Amygdala (tissue), 56 donors: ENCODE results near the gene SNX14.

ENCODE experiments used
- DNase-seq, 56 donors: peaks; one replicate each; lab custom pipeline; 2025; lab: John Stamatoyannopoulos, UW

The SNX14 gene

GRCh38 chr6:85470023-85470410 is 123.6 kb downstream of the SNX14 start:
- no peak for DNase-seq

DNA sequence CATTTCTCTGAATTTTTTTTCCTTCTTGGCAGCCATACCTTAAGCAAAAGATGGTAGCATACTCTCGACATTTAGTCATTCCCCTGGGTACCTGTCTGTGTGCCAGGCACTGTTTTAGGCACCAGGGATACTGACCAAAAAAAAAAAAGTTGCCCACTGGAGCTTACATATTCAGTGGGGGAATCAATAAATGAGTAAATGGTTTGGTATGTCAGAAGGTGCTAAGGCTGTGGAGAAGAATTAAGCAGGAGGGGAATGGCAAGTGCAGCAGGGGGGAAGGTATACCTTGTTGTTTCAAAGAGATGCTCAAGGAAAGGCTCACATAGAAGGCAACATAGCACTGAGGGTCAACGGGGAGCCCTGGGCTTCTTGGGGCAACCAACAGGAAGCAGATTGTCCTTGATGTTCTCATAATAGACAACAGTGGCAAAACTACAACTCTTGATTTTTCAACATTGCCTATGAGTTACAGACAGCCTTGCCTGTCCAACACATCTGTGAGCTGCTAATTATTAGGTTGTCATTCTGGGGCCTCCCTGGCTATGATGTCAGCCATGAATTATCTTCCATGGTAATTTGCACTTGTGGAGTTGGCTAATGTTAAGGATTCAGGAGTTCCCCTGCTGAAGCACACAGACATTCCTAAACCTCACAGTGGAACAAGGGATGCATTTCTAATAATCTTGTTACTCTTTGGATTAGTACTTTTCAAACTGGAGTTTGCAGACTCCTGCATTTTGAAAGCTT is 124.2 kb downstream of the SNX14 start:
- no peak for DNase-seq

DNA sequence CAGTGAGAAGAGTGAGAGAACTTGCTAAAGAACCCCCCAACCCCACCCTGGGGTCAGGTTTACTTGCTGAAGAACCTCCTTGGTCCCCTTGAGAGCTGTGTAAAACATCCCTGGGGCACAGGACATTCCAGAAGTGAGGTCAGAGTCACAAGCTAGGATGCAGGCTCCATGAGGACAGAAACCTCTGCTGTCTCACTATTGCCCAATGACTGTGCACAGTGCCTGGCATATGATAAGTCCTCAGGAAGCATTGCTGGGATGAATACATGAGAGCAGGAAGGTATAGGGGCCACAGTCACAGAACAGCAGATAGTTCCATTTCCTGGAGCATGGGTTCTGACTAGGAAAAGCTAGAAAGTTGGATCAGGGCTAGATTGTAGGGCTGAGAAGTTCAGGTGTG is 125.3 kb downstream of the SNX14 start:
- DNase-seq: no peak

DNA sequence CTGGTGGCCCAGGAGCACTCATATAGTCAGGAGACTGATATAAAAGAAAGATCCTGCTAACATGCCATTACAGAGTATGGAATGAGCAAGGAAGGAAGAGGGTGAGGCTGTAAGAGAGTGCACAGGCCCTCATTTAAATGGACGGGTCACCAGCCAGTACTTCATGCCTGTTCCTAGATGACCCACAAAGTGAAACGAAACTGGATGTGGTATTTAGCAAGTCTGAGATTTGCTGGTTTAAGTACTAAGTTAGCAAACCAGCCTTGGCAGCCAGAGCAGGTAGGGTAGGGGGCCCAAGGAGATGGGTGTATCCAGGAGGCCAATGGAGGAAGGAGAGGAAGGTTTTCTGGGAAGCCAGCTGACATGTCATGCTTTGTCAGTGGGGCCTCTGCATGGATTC is 127.9 kb downstream of the SNX14 start:
- DNase-seq: no peak

GRCh38 chr6:85464722-85465150 is 128.9 kb downstream of the SNX14 start:
- no peak for DNase-seq

DNA sequence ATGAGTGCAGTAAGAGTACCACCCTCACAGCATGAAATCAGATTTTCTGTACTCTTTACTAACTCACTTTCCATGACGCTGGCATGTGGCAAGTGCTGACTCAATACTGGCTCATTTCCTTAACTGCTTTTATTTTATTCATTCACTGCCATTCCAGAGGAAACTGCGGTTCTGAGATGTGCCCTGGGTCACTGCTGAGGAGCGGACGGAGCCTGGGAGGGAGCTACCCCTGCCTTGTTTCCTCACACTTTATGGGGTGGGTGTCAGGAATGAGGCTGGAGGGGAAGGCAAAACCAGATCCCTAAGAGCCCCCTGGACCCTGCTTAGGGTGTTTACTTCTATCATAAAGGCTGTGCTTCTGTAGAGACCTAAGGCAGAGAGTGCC is 129.4 kb downstream of the SNX14 start:
- DNase-seq: peak in 1 of 56 donors; percentile 10

GRCh38 chr6:85463621-85464259 is 129.9 kb downstream of the SNX14 start:
- no peak for DNase-seq

GRCh38 chr6:85462673-85463072 is 131.0 kb downstream of the SNX14 start:
- DNase-seq: no peak

GRCh38 chr6:85461798-85462170 is 131.9 kb downstream of the SNX14 start:
- no peak for DNase-seq

DNA sequence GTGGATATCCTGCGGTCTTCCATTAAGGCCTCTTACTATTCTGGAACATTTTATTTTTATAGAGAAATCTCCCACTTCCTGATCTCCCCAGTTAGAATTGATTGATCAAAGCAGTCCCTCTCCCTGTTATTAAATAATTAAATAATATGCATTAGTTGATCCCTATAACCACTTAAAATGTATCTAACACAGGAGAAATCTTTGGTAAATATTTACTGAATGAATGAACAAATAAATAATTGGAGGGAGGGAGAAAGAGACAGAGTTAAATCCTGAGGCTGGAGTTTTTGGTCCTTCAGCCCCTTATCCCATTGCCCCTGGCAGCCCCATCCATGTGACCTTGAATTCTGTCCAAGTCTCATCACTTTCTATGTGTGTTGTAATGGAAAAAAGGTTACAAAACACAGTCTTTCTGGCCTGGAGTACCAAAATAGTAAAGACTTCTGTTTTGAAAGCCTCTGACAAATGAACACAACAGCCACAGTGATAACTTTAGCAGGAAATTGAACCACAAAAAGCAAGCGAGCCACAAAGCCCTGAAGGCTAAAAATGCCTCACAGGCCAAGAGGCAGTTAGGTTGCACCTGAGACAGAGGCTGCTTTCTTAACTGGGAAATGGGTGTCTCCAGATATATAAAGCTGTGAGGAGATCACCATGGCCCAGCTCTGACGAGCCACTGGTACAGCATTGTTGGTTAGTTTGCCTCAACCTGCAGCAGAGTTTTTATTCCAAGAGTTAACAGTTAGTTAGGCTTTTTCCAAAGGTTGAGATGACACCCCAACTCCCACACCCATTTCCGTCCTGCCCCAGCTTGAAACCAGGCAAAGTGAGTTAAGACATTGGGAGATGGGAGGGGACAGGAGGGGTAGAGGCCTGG is 132.5 kb downstream of the SNX14 start:
- DNase-seq: no peak

GRCh38 chr6:85460154-85460920 is 133.3 kb downstream of the SNX14 start:
- no peak for DNase-seq

GRCh38 chr6:85459224-85459901 is 134.3 kb downstream of the SNX14 start:
- DNase-seq: no peak

DNA sequence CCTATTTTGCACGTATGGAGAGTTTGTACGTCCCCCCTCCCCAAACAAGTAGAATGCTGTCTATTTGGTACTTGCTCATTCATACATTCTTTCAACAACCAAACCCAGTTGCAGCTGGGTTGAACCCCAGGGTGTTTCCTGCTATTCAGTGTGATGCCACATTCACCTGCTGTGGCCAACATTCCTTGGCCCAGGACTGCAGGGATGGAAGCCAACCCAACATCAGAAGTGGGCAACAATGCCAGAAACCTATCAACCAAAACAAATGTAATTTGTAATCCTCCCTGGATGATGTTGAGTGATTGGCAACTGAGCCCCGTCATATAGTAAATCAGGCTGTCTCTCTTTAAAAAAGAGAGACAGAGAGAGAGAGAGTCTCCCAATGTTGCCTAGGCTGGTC is 134.9 kb downstream of the SNX14 start:
- no peak for DNase-seq

DNA sequence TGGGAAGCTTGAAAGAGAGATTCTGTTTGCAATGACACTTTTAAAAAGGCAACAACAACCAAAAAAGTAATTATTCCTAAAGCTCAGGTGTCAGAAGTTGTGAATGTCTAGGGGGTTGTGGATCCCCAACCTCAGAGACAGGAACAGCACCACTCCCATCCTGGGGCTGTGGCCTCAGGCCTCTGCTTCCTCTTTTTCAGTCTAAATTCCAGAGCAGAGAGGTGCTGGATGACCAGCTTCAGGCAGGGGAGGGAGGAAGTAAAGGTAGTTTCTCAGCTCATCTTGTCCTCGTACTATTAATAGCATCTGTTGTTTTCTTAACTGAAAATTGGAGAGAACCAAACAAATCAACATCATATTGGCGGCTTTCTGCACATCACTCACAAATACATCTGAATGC is 135.5 kb downstream of the SNX14 start:
- no peak for DNase-seq

- no peak for DNase-seq
Measured at GRCh38 chr6:85456782-85457181, 136.9 kb downstream of the SNX14 start.
